ENCODE measurements around the gene HHLA2.

GRCh38 chr3:108387063-108387462, 90.7 kb downstream of the HHLA2 start:
- TF ChIP-seq ARNTL (CRISPR knock-in tag; IDR thresholded peaks at IDR 0.05; ENCODE audit: borderline replicate concordance, low read depth) = no peak
- TF ChIP-seq CSRNP3 (CRISPR knock-in tag; IDR thresholded peaks at IDR 0.05) = no peak
- no peak for TF ChIP-seq CSDC2 (CRISPR knock-in tag; IDR thresholded peaks at IDR 0.05)
- TF ChIP-seq BACH2 (CRISPR knock-in tag; IDR thresholded peaks at IDR 0.05; ENCODE audit: borderline replicate concordance) = no peak
- TF ChIP-seq ZNF8 (CRISPR knock-in tag; IDR thresholded peaks at IDR 0.05) = no peak
- no peak for TF ChIP-seq ZFP3 (CRISPR knock-in tag; IDR thresholded peaks at IDR 0.05)
- no peak for TF ChIP-seq PATZ1 (CRISPR knock-in tag; IDR thresholded peaks at IDR 0.05; ENCODE audit: borderline replicate concordance)
- no peak for TF ChIP-seq TSHZ2 (CRISPR knock-in tag; IDR thresholded peaks at IDR 0.05)
- TF ChIP-seq RARB (CRISPR knock-in tag; IDR thresholded peaks at IDR 0.05) = no peak
- TF ChIP-seq, protein P1, sequence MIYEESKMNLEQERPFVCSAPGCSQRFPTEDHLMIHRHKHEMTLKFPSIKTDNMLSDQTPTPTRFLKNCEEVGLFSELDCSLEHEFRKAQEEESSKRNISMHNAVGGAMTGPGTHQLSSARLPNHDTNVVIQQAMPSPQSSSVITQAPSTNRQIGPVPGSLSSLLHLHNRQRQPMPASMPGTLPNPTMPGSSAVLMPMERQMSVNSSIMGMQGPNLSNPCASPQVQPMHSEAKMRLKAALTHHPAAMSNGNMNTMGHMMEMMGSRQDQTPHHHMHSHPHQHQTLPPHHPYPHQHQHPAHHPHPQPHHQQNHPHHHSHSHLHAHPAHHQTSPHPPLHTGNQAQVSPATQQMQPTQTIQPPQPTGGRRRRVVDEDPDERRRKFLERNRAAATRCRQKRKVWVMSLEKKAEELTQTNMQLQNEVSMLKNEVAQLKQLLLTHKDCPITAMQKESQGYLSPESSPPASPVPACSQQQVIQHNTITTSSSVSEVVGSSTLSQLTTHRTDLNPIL (CRISPR knock-in tag; IDR thresholded peaks at IDR 0.05; ENCODE audit: low read depth) = no peak
- TF ChIP-seq PPARA (CRISPR knock-in tag; IDR thresholded peaks at IDR 0.05; ENCODE audit: borderline replicate concordance) = no peak

Measured in SK-N-SH treated with all-trans-retinoic acid at 6 μM for 48 hours (cell line).